ENCODE results near the gene KRT74.

GRCh38 chr12:52602552-52602951 lies 28.9 kb upstream of the KRT74 start:
- TF ChIP-seq CTCF (IDR thresholded peaks at IDR 0.05; ENCODE audit: low read length) (no peak), EZH2 (IDR thresholded peaks at IDR 0.05; ENCODE audit: borderline replicate concordance, low read length) (no peak)

Measured in OCI-LY1 (cell line).